Measurements from ENCODE around the gene MUC15.
"Not testable (repeated sequence)": the region's sequence is repeated elsewhere in the genome, so short reads cannot be mapped to it uniquely, and the experiment has no call there.

MUC15 gene, protein sequence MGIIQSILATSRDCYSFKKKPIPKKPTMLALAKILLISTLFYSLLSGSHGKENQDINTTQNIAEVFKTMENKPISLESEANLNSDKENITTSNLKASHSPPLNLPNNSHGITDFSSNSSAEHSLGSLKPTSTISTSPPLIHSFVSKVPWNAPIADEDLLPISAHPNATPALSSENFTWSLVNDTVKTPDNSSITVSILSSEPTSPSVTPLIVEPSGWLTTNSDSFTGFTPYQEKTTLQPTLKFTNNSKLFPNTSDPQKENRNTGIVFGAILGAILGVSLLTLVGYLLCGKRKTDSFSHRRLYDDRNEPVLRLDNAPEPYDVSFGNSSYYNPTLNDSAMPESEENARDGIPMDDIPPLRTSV

DNA sequence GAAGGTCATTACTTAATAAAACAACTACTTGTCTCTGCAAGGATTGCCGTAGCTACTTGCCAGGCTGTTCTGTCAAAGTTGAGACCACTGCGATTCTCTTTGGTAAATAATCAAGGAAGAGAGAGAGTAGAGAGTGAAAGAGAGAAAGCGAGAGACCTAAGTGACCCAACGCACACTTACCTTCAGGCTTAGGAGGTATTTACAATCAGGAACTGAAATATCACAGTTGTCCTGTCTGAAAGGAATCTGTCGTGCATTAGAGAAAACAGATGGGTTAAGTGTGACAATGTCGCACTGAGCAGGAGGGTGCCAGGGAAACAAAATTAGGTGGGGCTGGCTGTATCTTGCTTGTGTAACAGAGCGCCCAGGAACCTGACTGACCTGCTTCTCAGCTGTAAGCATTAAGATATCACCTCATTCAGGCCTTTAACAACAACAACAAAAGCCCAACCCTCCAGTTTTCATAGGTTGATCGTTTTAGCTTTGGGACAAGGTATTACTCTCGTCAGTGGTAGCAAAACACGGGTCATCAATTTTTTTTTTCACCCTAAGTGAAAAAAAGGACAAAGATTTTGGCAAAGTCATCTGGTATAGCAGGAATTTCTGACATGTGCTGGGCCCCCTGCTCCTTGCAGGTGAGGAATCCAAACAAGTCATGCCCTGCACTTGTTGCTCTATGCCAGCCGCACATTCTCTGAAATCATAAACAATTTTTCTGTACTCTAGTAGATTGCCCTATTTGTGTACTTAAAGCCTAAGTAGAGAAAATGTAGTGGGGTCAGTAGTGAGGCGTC, at the start of gene MUC15:
Gene MUC15, minus strand, starts transcription at position 403 of the 794 bp plus-strand sequence. CDS start 5,169 bp downstream, outside the sequence.
- DNase-seq (ENCODE audit: low read depth in 2 of 2, low spot score in 1 of 2) = no peak

DNA sequence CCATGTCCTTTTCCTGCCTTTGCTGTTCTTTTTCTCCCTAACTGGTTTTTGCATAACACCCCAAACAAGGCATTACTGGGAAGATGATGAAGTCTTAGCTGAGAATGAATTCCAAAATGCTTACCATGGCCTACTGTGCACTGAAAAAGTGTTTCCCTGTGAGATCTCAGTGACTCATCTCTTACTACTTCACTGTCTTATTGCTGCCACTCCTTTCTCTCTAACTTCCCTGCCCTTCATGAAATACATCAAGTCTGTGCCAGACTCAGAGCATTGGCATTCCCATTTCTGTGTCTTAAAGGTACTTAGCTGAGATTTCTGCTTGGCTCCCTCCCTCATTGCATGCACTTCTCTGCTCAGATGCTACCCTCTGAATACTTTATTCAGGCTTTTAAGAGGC, 49.1 kb upstream of the MUC15 start:
- no peak for DNase-seq (ENCODE audit: low read depth in 2 of 2, low spot score in 1 of 2)

DNA sequence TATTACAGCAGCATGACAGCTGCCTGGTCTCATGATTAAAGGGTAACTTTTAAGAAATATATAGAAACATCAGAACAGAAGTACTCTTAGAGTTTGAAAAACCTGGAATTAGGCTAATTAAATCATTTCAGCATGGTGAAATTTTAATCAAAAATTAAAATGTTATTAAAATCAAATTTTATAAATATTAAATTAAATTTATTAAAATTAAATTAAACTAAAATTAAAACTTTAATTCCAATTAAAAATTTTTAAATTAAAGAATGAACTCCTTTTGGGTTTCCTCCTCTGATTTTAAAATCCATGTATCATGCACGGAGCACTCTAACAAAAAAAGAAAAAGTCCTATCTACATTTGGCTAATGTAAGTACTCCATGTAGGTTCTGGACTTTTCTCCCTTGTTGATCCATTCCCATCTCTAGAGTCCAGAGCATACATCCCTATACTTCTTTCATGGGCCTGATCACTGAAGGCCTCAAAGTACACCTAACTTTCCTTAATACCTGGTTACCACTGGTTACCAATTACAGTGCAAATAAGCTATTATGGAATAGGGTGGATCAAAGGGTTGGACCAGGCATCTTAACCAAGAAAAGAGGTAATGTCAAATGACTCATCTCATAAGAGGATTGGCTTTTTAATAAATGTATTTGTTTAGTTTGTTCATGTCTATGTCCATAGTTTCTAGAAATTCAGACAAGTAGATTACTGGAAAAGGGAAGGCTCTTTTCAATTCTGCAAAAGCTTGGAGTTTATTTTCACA, 48.4 kb upstream of the MUC15 start:
- DNase-seq (ENCODE audit: low read depth in 2 of 2, low spot score in 1 of 2) = no peak

DNA sequence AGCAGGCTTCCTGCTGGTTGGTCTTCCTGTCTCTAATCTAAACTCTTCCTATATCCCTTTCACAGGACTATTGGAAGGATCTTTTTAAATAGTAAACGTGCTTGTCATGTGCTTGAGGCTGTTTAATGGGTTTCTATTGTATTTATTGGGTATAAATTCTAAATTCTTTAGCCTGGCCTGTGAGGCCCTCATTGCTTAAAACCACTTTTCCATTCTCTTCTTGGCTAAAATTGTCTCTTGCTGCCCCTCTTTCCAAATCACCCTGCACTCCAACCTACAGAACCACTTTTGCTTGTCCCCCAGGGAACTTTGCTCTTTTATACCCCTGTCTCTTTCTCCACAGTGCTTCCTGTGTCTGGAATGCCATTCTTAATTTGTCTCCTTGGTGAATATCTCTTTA, 46.4 kb upstream of the MUC15 start:
- DNase-seq (ENCODE audit: low read depth in 2 of 2, low spot score in 1 of 2) = no peak

DNA sequence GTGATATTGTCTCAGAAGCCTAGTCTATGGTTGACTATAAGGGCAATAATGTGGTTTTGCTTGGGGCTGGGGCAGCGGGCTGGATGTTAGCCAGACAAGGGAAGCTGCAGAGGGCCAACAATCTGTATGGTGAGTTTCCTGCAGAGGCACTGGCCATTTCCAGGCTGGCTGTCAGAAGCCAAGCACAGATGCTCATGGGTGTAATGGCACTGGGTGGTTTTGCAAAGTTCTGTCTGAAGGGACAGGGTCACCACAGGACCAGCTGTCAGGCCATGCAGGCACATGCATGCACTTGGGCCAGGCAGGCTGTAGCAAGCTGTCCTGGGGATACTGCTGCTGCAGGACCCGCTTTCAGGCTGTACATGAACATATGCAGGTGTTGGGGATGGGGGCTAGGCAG, 41.7 kb upstream of the MUC15 start:
- no peak for DNase-seq (ENCODE audit: low read depth in 2 of 2, low spot score in 1 of 2)

DNA sequence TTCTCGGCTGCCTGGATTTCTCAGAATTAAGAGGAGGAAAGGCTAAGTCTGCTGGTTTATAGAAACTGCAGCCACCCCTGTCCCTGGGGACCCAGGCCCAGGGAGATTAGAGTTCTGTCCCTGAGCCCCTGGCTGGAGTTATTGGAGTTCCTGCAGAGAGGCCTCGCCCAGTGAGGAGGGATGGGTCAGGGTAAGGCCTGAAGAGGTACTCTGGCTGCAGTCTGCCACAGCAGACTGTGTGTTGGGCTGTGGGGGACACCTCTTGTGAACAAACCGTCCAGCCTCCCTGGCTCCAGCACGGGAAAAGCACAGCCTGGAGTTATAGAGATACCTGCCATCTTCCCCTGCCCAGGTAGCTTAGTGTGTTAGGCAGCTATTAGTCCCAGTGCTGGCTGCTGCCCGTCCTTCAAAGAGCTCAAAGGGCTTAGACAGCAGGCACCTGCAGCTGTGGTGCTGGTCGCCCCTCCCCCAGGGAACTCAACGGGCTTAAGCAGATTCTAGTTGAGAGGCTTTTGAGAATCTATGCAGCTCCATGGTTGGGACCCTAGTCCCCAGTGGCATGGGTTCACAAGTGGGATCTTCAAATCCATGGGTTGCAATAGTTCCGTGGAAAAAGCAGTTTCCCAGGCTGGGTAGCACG, 36.6 kb upstream of the MUC15 start:
- DNase-seq (ENCODE audit: low read depth in 2 of 2, low spot score in 1 of 2) = no peak

DNA sequence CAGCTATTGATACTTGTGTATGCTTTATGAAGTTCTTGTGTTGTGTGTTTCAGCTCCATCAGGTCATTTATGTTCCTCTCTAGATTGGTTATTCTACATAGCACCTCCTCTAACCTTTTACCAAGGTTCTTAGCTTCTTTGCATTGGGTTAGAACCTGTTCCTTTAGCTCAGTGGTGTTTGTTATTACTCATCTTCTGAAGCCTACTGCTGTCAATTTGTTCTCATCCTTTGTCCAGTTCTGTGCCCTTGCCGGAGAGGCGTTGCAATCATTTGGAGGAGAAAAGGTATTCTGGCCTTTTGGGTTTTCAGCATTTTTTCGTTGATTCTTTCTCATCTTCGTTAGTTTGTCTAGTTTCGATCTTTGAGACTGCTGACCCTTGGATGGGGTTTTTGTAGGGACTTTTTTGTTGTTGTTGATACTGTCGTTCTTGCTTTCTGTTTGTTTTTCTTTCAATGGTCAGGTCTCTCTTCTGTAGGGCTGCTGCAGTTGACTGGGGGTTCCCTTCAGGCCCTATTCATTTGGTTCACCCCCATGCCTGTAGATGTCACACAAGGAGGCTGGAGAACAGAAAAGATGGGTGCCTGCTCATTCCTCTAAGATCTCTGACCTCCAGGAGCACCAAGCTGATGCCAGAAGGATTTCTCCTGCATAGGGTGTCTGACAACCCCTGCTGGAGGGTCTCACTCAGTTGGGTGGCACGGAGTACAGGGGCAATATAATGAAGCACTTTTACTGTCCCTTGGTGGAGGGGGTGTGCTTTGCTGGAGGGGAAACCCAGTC, 35.9 kb upstream of the MUC15 start:
- DNase-seq (ENCODE audit: low read depth in 2 of 2, low spot score in 1 of 2) = no peak

DNA sequence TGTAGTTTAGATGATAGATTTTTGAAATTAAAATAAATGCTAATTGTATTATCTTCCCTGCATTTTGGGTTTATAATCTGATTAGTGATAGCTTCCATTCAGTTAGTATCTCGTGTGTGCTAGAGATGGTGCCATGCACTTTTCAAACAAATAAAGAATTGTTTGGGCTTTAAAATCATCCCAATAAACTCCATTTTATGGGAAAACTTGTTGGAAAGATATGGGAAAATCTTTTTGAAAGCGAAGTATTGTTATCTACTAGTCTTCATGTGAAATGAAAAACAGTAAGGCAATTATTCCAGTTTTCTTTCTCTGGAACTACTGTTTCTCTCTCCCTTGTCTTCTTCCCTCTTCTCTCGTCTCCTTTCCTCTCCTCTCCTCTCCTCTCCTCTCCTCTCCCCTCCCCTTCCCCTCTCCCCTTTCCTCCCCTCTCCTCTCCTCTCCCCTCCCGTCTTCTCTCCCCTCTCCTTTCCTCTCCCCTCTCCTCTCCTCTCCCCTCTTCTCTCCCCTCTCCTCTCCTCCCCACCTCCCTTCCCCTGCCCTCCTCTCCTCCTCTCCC, 27.9 kb upstream of the MUC15 start:
- DNase-seq (ENCODE audit: low read depth in 2 of 2, low spot score in 1 of 2) = no peak

DNA sequence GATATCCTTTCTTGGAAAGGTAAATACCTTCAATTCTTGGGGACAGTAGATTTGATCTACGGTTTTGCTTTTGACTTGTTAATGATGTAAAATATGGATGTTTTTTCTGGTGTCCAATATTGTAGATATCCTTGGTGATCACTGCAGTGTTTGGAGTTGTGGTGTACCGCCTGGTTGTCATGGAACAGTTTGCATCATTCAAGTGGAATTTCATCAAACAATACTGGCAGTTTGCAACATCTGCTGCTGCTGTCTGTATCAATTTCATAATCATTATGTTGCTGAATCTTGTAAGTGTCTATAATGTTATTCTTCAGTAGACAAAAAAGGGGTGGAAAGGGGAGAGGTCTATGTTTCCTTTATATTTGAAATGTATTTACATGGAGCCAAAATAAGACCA, 27.4 kb upstream of the MUC15 start:
- DNase-seq (ENCODE audit: low read depth in 2 of 2, low spot score in 1 of 2) = no peak

DNA sequence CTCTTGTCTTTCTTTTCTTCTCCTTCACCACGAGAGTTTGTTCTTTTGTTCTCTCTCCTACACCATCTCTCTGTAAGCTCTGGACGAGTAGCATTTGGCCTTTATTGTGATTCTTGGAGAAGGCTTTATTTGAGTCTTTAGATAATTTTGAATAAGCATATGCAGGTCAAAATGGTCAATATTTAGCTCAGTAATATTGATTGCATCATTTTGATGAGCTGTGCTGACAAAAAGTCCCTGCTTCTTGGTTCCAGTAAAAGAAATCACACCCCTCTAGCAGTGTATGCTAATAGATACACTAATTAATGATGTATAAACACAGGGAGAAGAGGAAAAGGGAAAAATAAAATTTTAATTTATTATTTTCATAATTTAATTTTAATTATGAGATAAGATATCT, 25.8 kb upstream of the MUC15 start:
- no peak for DNase-seq (ENCODE audit: low read depth in 2 of 2, low spot score in 1 of 2)

DNA sequence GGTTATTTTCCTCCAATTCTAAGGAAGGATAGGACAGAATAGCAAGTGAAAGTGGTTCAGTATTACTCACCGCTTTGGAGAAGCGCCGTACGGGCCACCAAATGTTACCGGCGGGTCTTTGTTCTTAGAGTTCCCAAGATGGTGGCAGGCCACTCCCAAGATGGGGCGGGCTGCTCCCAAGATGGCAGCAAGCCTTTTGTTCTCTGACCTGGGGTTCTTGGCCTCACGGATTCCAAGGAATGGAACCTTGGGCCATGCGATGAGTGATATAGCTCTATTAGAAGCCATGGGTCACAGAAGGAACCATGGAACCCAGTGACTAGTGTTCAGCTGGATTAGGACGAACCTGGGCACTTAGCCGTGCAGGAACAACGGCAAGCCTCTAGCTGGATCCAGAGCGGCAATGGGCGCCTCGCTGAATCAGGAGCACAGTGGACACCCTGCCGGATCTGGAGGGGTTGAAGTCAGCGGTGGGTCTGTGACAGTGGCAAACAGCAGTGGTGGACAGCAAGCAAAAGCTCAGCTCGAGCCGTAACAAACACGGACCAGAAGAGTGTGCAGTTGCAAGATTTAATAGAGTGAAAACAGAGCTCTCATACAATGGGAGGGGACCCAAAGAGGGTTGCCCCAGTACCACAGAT, 25.1 kb upstream of the MUC15 start:
- DNase-seq (ENCODE audit: low read depth in 2 of 2, low spot score in 1 of 2) = not testable (repeated sequence)

DNA sequence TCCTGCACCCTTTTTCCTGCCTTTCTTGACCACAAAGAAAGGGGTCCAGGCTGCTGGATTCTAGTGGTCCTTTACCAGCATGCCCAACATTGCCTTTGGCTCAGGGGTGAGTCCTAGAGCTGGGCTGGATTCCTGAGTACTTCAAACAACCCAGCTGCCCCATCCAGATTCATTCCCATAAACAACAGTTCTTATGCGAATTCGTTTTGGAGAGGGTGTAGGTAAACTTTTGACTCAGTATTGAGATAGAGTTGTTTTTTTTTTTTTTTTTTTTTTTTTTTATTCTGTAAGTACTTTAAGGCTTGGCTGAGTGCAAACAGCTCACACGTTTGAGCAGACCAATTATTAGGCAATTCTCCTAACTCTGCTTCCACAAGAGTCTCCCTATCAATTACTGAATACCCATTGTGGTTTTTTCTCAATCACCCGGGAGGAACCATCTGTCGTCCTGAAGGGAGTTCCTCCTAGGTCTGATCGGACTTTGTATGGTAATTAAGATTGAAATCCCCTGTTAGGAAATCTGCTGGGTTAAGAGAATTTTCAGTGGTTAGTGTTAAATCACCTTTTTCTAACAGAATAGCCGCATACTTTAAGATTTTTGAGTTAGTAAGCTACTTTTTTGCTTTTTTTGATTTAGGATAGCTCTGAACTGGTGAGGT, 23.3 kb upstream of the MUC15 start:
- DNase-seq (ENCODE audit: low read depth in 2 of 2, low spot score in 1 of 2) = not testable (repeated sequence)

DNA sequence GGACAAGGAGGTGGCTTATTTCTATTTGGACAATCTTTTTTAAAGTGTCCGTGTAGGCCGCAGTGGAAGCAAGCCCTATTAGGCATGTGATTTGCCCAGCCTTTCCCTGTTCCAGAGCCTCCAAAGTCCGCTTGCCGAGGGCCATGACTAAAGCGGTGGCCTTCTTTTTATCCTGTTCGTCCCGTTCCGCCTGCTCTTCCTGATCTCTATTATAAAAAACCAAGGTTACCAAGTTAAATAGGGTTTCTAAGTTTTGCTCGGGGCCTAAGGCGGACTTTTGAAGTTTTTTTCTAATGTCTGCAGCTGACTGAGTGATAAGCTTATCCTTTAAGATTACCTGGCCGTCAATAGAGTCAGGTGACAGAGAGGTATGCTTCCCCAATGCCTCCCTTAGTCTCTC, 21.6 kb upstream of the MUC15 start:
- DNase-seq (ENCODE audit: low read depth in 2 of 2, low spot score in 1 of 2) = no peak

DNA sequence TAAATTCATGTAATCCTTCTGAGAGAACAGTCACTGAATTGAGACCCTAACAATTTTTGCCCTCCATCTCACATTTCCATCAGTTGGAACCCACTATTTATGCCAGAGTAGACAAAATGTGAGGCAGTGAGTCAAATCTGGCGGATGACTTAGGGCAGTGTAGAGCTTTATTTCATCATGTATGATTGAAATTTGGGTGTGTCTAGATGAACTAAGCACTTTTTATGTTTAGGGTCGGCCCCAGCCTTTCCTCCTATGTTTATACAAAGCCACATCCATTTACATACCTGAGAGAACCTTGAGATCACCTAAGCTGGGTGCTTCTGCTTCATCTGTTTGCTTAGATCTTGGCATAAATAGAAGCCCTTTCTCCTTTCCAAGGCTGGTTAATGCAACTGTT, 15.0 kb upstream of the MUC15 start:
- no peak for DNase-seq (ENCODE audit: low read depth in 2 of 2, low spot score in 1 of 2)

DNA sequence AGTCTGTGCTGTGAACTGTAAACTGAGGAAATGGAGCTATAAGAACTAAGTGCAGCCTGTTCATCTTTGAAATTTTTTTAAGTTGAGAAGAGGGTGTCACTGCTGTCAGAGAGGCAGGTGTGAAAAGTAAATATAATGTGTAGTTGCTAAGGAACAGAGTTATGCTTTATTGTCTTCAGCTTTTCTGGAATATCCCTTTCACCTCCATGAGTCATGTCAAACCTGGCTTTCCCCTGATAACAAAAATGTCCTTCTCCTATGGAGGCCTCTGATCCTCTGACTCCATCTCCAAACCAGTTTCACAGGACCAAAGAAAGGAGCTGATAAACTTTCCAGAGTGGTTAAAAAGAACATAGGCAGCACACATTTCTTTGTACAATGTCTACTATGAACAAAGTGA, 12.8 kb upstream of the MUC15 start:
- no peak for DNase-seq (ENCODE audit: low read depth in 2 of 2, low spot score in 1 of 2)

DNA sequence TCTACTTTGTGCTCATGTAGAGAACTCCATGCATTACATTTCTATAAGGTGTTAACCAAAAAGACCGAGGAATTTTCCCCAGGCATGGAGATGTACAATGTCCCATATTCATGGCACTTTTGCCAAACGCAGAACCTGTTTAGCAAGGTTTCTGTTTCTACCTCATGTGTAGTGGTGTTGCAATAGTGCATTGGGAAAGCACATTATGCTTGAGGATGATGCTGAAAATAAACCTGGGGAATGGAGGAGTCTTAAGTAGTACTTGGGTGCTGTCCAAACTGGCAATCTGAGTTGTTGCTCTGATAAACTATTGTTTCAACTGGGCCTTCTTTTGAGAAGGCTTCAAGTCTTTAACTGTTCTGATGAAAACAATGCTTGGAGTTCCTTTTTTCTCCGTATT, 11.5 kb upstream of the MUC15 start:
- no peak for DNase-seq (ENCODE audit: low read depth in 2 of 2, low spot score in 1 of 2)

DNA sequence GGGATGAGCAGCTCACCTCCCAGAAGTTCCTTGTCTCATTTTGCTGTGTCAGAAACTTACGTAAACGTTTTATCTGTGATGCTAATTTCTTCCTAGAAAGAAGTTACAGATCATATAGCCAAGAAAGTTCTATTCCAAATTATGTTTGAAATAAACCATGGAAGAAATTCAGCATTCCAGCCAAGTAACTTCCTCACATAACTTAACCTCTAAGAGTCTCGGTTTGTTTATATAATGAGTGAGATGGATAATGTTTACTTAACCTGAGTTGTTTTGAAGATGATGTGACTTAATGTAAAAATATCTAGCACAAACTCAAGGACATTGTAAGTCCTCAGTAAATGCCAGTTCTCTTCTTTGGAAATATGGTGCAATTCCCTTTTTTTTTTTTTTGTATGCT, 8.9 kb upstream of the MUC15 start:
- DNase-seq (ENCODE audit: low read depth in 2 of 2, low spot score in 1 of 2) = no peak

DNA sequence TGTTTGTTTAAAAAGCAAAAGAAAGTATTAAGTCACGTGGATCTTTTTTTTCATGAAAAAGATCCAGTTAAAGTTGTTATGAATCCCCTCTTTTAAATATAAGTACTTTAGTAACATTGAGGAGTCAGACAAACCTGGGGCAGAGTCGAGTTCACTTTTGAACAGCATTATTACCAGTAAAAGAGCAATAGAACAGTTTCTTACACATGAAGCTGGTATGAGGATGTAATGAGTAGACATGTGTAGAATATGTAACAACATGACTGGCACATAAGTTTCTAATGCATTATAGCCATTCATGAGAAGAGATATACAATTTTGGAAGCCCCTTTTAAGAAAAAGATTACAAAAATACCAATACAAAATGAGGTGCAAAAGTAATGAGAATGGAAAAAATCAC, 7.6 kb upstream of the MUC15 start:
- no peak for DNase-seq (ENCODE audit: low read depth in 2 of 2, low spot score in 1 of 2)

DNA sequence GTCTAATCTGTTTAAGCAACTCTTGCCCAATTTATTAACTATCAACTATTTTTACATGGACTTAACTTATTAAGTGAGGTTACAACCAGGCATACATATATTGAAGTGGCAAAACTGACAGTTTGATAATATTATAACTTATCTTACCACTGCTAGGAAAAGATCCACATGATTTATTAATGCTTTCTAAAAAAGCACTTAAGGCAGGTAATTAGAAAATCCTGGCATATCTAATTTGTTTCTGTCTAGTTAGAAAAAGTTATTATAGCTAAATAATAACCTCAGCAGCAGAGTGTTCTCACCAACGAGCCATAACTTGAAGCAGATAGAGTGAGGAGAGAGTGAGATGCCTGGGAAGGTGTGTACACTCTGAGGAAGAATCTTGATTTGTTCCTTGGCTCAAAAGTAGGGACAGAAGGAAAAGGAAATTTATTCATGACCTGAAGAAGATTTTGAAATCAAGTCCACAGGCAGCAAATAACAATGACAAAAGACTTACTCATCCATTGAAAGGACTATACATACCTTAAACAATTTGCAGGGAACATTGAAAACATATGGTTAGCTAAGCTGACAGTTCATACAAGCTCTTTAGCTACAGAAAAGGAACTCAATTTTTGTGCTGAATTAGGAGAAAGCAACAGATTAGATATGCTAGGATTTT, 7.1 kb upstream of the MUC15 start:
- no peak for DNase-seq (ENCODE audit: low read depth in 2 of 2, low spot score in 1 of 2)

Measured in stimulated activated CD8-positive, alpha-beta memory T cell treated with anti-CD3 and anti-CD28 coated beads, Interleukin-4, amount 100 ng/mL, for 1 hour (primary cell).